Gastrocnemius medialis (tissue), 4 donors: ENCODE measurements around the gene PDCD7. TPM values are rescaled to one million over a fixed set of nuclear protein-coding genes. Genes with fewer than 3 reads are reported as not detected.
A peak's percentile ranks its signal among the peaks of the same experiment; 100 is the strongest.

Experiments used
- ATAC-seq, 2 donors: fragments of 150-250 bp; one replicate each; pipeline ENCODE4 v1.9.1; 2016
- DNase-seq, 2 donors: peaks; one replicate each; pipeline ENCODE4 v3.0.0-alpha.2; 2019
- H3K27ac ChIP-seq, 4 donors: fragments of 200-600 bp; sonication (generic); 1 replicate in 1 of 4; 2 replicates in 3 of 4; pipeline ENCODE4 v1.5.1; 2016 to 2018; ENCODE audit warnings: mild to moderate bottlenecking in 2 of 4, moderate library complexity in 1 of 4
- H3K27me3 ChIP-seq, 3 donors: fragments of 200-600 bp; sonication (generic) in 2 of 3; 1 replicate in 1 of 3; 2 replicates in 2 of 3; pipeline versions ENCODE4 v1.5.1 to v1.6.0; 2016 to 2019; ENCODE audit warnings: mild to moderate bottlenecking in 1 of 3, moderate library complexity in 1 of 3
- H3K36me3 ChIP-seq, 2 donors: fragments of 200-600 bp; sonication (generic) in 1 of 2; one replicate each; pipeline ENCODE4 v1.5.1; 2017 to 2018
- H3K4me1 ChIP-seq, 2 donors: fragments of 200-600 bp; sonication (generic) in 1 of 2; one replicate each; pipeline ENCODE4 v1.5.1; 2016 to 2017; ENCODE audit warnings: mild to moderate bottlenecking in 2 of 2
- H3K4me3 ChIP-seq, 4 donors: fragments of 200-600 bp; sonication (generic) in 3 of 4; 1 replicate in 1 of 4; 2 replicates in 3 of 4; pipeline ENCODE4 v1.5.1; 2016 to 2019; ENCODE audit warnings: mild to moderate bottlenecking in 2 of 4
- H3K9me3 ChIP-seq, 3 donors: fragments of 200-600 bp; sonication (generic) in 2 of 3; 1 replicate in 1 of 3; 2 replicates in 2 of 3; pipeline ENCODE4 v1.5.1; 2016 to 2019
- POLR2A ChIP-seq, 2 donors: fragments of 450-650 bp; IDR thresholded peaks; one replicate each; pipeline ENCODE4 v1.6.1; 2017; ENCODE audit warnings: antibody characterized with exemption in 2 of 2, mild to moderate bottlenecking in 2 of 2, moderate library complexity in 2 of 2
- in situ Hi-C, 4 donors: fragments of 200-750 bp; cut with MboI; loops; one replicate each; pipeline versions ENCODE4 v1.15.0 to v1.8.0; 2017; ENCODE audit warnings: low sequenced_read_pairs in 4 of 4
- intact Hi-C: fragments of 100-400 bp; cut with DNase I; formaldehyde crosslinking; loops from one replicate; pipeline ENCODE4 v1.15.1; 2023; ENCODE audit warnings: low total_unique reads
- total RNA-seq, 4 donors: library from RNA; depleted of rRNA; stranded (reverse); fragments of >200 nt; gene quantifications; one replicate each; pipeline versions ENCODE4 v1.1.0 to v1.2.3, GENCODE V29; 2016
- TF ChIP-seq, protein P1 (sequence below), 5 experiments: fragments of 450-650 bp in 3 of 5; fragments of 200-600 bp in 2 of 5; sonication (generic) in 2 of 5; IDR thresholded peaks in 4 of 5; conservative IDR thresholded peaks in 1 of 5; 1 replicate in 4 of 5; 2 replicates in 1 of 5; pipeline ENCODE4 v1.5.1; 2016 to 2019; ENCODE audit warnings: antibody characterized with exemption in 5 of 5, mild to moderate bottlenecking in 3 of 5, moderate library complexity in 3 of 5

Gene PDCD7
- total RNA-seq, 4 donors from 2014 or later: 10.4 to 15.7 (median 12.4) TPM

DNA sequence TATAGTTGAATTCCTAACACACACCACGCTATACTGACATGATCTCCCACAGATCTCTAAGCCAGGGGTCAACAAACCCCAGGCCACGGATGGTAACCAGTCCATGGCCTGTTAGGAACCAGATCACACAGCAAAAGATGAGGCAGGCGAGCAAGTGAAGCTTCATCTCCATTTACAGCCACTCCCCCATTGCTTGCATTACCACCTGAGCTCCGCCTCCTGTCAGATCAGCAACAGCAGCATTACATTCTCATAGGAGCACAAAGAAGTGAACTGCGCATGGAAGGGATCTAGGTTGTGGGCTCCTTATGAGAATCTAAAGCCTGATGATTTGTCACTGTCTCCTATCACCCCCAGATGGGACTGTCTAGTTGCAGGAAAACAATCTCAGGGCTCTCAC lies 2.7 kb downstream of the PDCD7 start:
- no peak overlapping the region for H3K4me3 ChIP-seq
- peaks cover 18 to 30% of the 10 kb centered on the region in 2 donors for H3K4me1 ChIP-seq
- no peaks in the 10 kb centered on the region for H3K9me3 ChIP-seq
- intact Hi-C loops: loop anchor here (5.0 to 10.0 kb wide), 2 partner anchors 156 to 484 kb away; partner anchors contain the start of genes INTS14 and PARP16
- H3K27ac ChIP-seq: no peak overlapping the region
- TF ChIP-seq POLR2A (IDR thresholded peaks at IDR 0.05): no peak
- TF ChIP-seq, protein P1, sequence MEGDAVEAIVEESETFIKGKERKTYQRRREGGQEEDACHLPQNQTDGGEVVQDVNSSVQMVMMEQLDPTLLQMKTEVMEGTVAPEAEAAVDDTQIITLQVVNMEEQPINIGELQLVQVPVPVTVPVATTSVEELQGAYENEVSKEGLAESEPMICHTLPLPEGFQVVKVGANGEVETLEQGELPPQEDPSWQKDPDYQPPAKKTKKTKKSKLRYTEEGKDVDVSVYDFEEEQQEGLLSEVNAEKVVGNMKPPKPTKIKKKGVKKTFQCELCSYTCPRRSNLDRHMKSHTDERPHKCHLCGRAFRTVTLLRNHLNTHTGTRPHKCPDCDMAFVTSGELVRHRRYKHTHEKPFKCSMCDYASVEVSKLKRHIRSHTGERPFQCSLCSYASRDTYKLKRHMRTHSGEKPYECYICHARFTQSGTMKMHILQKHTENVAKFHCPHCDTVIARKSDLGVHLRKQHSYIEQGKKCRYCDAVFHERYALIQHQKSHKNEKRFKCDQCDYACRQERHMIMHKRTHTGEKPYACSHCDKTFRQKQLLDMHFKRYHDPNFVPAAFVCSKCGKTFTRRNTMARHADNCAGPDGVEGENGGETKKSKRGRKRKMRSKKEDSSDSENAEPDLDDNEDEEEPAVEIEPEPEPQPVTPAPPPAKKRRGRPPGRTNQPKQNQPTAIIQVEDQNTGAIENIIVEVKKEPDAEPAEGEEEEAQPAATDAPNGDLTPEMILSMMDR (IDR thresholded peaks at IDR 0.05 in 4 of 5, conservative IDR thresholded peaks at IDR 0.05 in 1 of 5): no peak
- ATAC-seq (no peak), DNase-seq (no peak)
- peaks cover 2 to 33% of the 10 kb centered on the region in 2 donors for H3K36me3 ChIP-seq
- H3K27me3 ChIP-seq: no peaks in the 10 kb centered on the region
- in situ Hi-C loops: no loop called here

DNA sequence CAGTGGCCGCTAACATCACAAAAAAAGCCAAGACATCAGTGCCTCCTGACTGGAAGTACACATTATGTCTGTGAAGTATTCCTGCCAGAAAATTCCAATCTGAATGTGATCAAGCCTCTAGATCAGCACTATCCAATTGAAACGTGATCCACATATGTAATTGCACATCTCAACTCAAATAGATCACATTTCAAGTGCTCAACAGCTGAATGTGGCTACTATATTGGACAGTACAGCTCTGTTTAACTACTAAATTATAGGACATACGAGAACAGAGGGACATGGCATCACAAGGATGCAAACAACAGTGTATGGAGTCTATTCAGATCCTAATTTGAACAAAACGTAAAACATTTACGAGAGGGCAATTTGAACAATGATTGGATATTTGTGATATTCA lies 18.1 kb downstream of the PDCD7 start:
- Histone ChIP-seq H3K4me1 (peaks cover 0 to 15% of the 10 kb centered on the region in 2 donors), H3K4me3 (no peak overlapping the region), H3K27ac (peak overlapping the region in 1 of 4 donors; percentile 21), H3K36me3 (peaks cover 2 to 56% of the 10 kb centered on the region in 2 donors), H3K27me3 (no peaks in the 10 kb centered on the region), H3K9me3 (no peaks in the 10 kb centered on the region)
- intact Hi-C loops (no loop called here), in situ Hi-C loops (no loop called here)
- ATAC-seq (peak in 1 of 2 donors; percentile 81), DNase-seq (no peak)
- TF ChIP-seq, protein P1 (IDR thresholded peaks at IDR 0.05 in 4 of 5, conservative IDR thresholded peaks at IDR 0.05 in 1 of 5): no peak
- no peak for TF ChIP-seq POLR2A (IDR thresholded peaks at IDR 0.05)

DNA sequence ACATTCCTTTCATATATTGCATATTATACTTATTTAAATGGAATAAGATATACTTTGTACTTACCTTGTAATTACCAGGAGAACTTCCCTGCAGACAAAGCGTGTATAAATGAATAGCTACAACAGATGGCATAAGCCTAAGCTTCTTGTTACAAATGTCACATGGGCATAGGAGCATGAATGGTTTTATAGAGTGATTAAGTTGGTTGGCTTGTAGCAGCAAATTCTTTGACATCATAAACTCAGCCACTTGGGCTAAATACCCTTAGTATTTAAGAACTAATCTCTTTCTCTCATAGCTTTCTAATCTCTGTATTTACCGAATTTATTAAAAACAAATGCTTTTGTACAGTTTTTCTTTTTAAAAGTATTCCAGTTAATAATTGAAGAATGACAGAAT lies 18.5 kb downstream of the PDCD7 start, which contains the start of gene UBAP1L:
TSS of gene UBAP1L (minus strand) at position 115 of the 400 bp plus-strand sequence. CDS start 8,985 bp downstream, outside the sequence.
- peak within 1 kb of the TSS in 1 of 4 donors; percentile 21 for H3K27ac ChIP-seq
- ATAC-seq: peak; percentile 39 to 83
- in situ Hi-C loops: no loop called here

DNA sequence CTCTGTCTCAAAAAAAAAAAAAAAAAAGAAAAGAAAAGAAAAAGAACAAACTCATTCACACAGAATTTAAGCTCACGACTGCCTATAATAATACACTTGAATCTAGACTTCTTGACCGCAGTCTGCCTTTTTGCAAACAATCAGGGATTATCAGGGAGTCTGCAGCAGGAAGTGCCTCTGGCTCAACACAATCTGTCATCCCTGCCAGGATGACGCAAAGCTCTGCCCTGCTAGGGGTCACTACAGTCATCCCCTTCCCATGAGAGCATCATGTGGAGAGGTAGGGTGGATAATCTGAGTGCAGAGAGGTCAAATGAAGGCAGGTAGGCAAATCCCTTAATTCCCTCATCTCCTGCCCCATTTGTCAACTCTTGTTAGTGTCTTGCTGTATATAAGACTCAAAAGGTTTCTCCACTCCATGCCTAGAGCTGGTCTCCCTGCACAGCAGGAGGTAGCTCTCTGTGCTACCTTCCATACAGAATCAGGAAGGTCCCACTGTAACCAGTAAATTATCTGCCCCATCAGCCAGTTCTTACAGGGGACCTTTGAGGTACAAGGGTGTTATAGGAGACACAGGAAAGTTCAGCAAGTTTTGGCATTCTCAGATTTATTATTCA lies 22.8 kb downstream of the PDCD7 start:
- no peak for ATAC-seq
- H3K27ac ChIP-seq: no peak overlapping the region

More for the DNA sequence above, 18.5 kb downstream of the PDCD7 start, which contains the start of gene UBAP1L:
- Histone ChIP-seq H3K4me1 (peaks cover 0 to 15% of the 10 kb centered on the region in 2 donors), H3K36me3 (peaks cover 2 to 56% of the 10 kb centered on the region in 2 donors), H3K4me3 (no peak within 1 kb of the TSS), H3K27me3 (no peaks in the 10 kb centered on the region), H3K9me3 (no peaks in the 10 kb centered on the region)
- TF ChIP-seq, protein P1 (IDR thresholded peaks at IDR 0.05 in 4 of 5, conservative IDR thresholded peaks at IDR 0.05 in 1 of 5): no peak
- no peak for TF ChIP-seq POLR2A (IDR thresholded peaks at IDR 0.05)
- intact Hi-C loops: no loop called here
- no peak for DNase-seq

More for the DNA sequence above, 22.8 kb downstream of the PDCD7 start:
- no peak for DNase-seq
- Histone ChIP-seq H3K4me3 (no peak overlapping the region), H3K36me3 (peaks cover 0 to 25% of the 10 kb centered on the region in 2 donors), H3K4me1 (peaks cover 0 to 12% of the 10 kb centered on the region in 2 donors), H3K9me3 (no peaks in the 10 kb centered on the region), H3K27me3 (no peaks in the 10 kb centered on the region)
- intact Hi-C loops (no loop called here), in situ Hi-C loops (no loop called here)
- TF ChIP-seq, protein P1 (IDR thresholded peaks at IDR 0.05 in 4 of 5, conservative IDR thresholded peaks at IDR 0.05 in 1 of 5): no peak
- TF ChIP-seq POLR2A (IDR thresholded peaks at IDR 0.05): no peak
